H1 (cell line): Measurements from ENCODE around the gene SNAPC2. TPM values are rescaled to one million over a fixed set of nuclear protein-coding genes. Genes with fewer than 3 reads are reported as not detected.

Experiments
- CTCF ChIA-PET: fragments of 300-600 bp; sonication (Branson Sonifier 250); formaldehyde crosslinking; loops from one replicate; lab custom pipeline; 2021; ENCODE audit not compliant: partially characterized antibody; lab: Charles Lee
- POLR2A ChIA-PET: fragments of 300-600 bp; sonication (Branson Sonifier 250); formaldehyde crosslinking; loops from one replicate; lab custom pipeline; 2021; ENCODE audit warnings: inconsistent platforms; ENCODE audit not compliant: partially characterized antibody; lab: Charles Lee
- DNase-seq, 2 experiments: peaks; one replicate each; pipeline versions ENCODE4 v3.0.0 to v3.0.0-alpha.2; 2010 to 2022; ENCODE audit warnings: low spot score in 2 of 2, low read depth in 1 of 2, mixed read lengths in 1 of 2
- FAIRE-seq: peaks from 2 replicates; lab custom pipeline; 2011; peaks lifted over from hg19 to GRCh38; lab: Jason Lieb, UNC
- H2AFZ ChIP-seq: 2 replicates; pipeline ENCODE4 v1.8.1; 2012; ENCODE audit warnings: low read length, inconsistent platforms
- H2AK5ac ChIP-seq: 2 replicates; pipeline ENCODE4 v1.6.1; 2013; ENCODE audit warnings: low read depth, low read length
- H2BK120ac ChIP-seq: replicated peaks from 2 replicates; pipeline ENCODE3; 2013; ENCODE audit warnings: low read depth, low read length, inconsistent platforms
- H2BK12ac ChIP-seq: 2 replicates; pipeline ENCODE4 v1.6.1; 2013; ENCODE audit warnings: low read depth, low read length
- H2BK15ac ChIP-seq: 2 replicates; pipeline ENCODE4 v1.6.1; 2013; ENCODE audit warnings: low read length
- H2BK20ac ChIP-seq: 2 replicates; pipeline ENCODE4 v1.6.1; 2013; ENCODE audit warnings: low read length
- H2BK5ac ChIP-seq: 2 replicates; pipeline ENCODE4 v1.6.1; 2013; ENCODE audit warnings: low read depth, low read length
- H3K14ac ChIP-seq: 2 replicates; pipeline ENCODE4 v1.6.1; 2013; ENCODE audit warnings: inconsistent platforms; ENCODE audit not compliant: insufficient read length
- H3K18ac ChIP-seq: 2 replicates; pipeline ENCODE4 v1.6.1; 2013; ENCODE audit warnings: low read length; ENCODE audit errors: extremely low read depth
- H3K23ac ChIP-seq: 2 replicates; pipeline ENCODE4 v1.6.1; 2013; ENCODE audit warnings: inconsistent platforms; ENCODE audit not compliant: insufficient read length
- H3K23me2 ChIP-seq: 2 replicates; pipeline ENCODE4 v1.6.1; 2013; ENCODE audit warnings: low read depth, low read length
- H3K27ac ChIP-seq: 2 replicates; pipeline ENCODE4 v1.6.1; 2011; ENCODE audit warnings: low read depth, low read length, inconsistent platforms
- H3K27me3 ChIP-seq, 4 experiments: replicated peaks in 1 of 4; 1 replicate in 1 of 4; 2 replicates in 3 of 4; pipeline versions ENCODE4 v1.6.1 to v1.8.1; 2011 to 2013; ENCODE audit warnings: low read length in 3 of 4, mild to moderate bottlenecking in 3 of 4, inconsistent platforms in 2 of 4, mixed read lengths in 2 of 4, moderate library complexity in 1 of 4; ENCODE audit not compliant: control insufficient read depth in 3 of 4, insufficient read depth in 3 of 4; ENCODE audit errors: extremely low read depth in 1 of 4
- H3K36me3 ChIP-seq, 4 experiments: 2 replicates each; pipeline versions ENCODE4 v1.6.1 to v1.8.1; 2011 to 2013; ENCODE audit warnings: mild to moderate bottlenecking in 4 of 4, low read length in 3 of 4, moderate library complexity in 2 of 4, control low read depth in 1 of 4, inconsistent platforms in 1 of 4; ENCODE audit not compliant: insufficient read depth in 4 of 4, control insufficient read depth in 2 of 4
- H3K4ac ChIP-seq: replicated peaks from 2 replicates; pipeline ENCODE3; 2013; ENCODE audit warnings: low read length, low read depth, mixed read lengths, inconsistent platforms; ENCODE audit not compliant: insufficient read length
- H3K4me1 ChIP-seq, 4 experiments: replicated peaks in 1 of 4; 1 replicate in 1 of 4; 2 replicates in 3 of 4; pipeline versions ENCODE4 v1.6.1 to v1.8.1; 2011 to 2013; ENCODE audit warnings: low read length in 3 of 4, inconsistent platforms in 2 of 4, mixed read lengths in 1 of 4; ENCODE audit not compliant: insufficient read depth in 4 of 4, control insufficient read depth in 3 of 4
- H3K4me2 ChIP-seq, 2 experiments: 2 replicates each; pipeline versions ENCODE4 v1.6.1 to v1.8.1; 2011 to 2013; ENCODE audit warnings: low read depth in 2 of 2, low read length in 2 of 2, control low read depth in 1 of 2, inconsistent platforms in 1 of 2, mild to moderate bottlenecking in 1 of 2; ENCODE audit not compliant: insufficient read depth in 1 of 2
- H3K4me3 ChIP-seq, 4 experiments: fragments of 200-600, 300-600 bp in 1 of 4; sonication (generic), shearing (Covaris generic), sonication (Bioruptor Twin) in 1 of 4; 2 replicates each; pipeline versions ENCODE4 v1.5.1 to v1.8.1; 2011 to 2016; ENCODE audit warnings: low read length in 4 of 4, low read depth in 3 of 4, control low read depth in 2 of 4, inconsistent platforms in 2 of 4, mild to moderate bottlenecking in 2 of 4, mixed read lengths in 1 of 4, moderate library complexity in 1 of 4; ENCODE audit not compliant: insufficient read depth in 2 of 4; ENCODE audit errors: extremely low read depth in 1 of 4
- H3K56ac ChIP-seq: replicated peaks from 2 replicates; pipeline ENCODE3; 2013; ENCODE audit warnings: low read depth, mild to moderate bottlenecking, mixed read lengths, low read length, inconsistent platforms; ENCODE audit not compliant: insufficient read length
- H3K79me1 ChIP-seq: 2 replicates; pipeline ENCODE4 v1.6.1; 2013; ENCODE audit warnings: low read depth, low read length, control low read depth
- H3K79me2 ChIP-seq, 2 experiments: 2 replicates each; pipeline versions ENCODE4 v1.6.1 to v1.8.1; 2012 to 2013; ENCODE audit warnings: low read length in 2 of 2, mild to moderate bottlenecking in 2 of 2, inconsistent platforms in 1 of 2; ENCODE audit not compliant: insufficient read depth in 2 of 2, control insufficient read depth in 1 of 2
- H3K9ac ChIP-seq, 4 experiments: replicated peaks in 1 of 4; 1 replicate in 1 of 4; 2 replicates in 3 of 4; pipeline versions ENCODE4 v1.6.1 to v1.8.1; 2011 to 2013; ENCODE audit warnings: low read depth in 3 of 4, low read length in 3 of 4, control low read depth in 2 of 4, mild to moderate bottlenecking in 2 of 4, moderate library complexity in 2 of 4, inconsistent platforms in 1 of 4; ENCODE audit errors: extremely low read depth in 1 of 4
- H3K9me3 ChIP-seq, 2 experiments: 2 replicates each; pipeline versions ENCODE4 v1.6.1 to v1.8.1; 2012 to 2013; ENCODE audit warnings: mild to moderate bottlenecking in 2 of 2, moderate library complexity in 2 of 2, control low read depth in 1 of 2, inconsistent platforms in 1 of 2, low read depth in 1 of 2, low read length in 1 of 2, mixed read lengths in 1 of 2; ENCODE audit not compliant: insufficient read depth in 2 of 2
- H4K20me1 ChIP-seq, 2 experiments: replicated peaks in 1 of 2; 2 replicates each; pipeline versions ENCODE3 to v1.8.1; 2011 to 2013; ENCODE audit warnings: inconsistent platforms in 2 of 2, low read length in 2 of 2, mild to moderate bottlenecking in 1 of 2; ENCODE audit not compliant: insufficient read depth in 2 of 2, control insufficient read depth in 1 of 2
- H4K5ac ChIP-seq: 2 replicates; pipeline ENCODE4 v1.6.1; 2013; ENCODE audit warnings: low read length, low read depth, mixed read lengths, inconsistent platforms; ENCODE audit not compliant: insufficient read length
- H4K8ac ChIP-seq: 2 replicates; pipeline ENCODE4 v1.8.0; 2013; ENCODE audit warnings: mild to moderate bottlenecking, moderate library complexity, low read length, inconsistent platforms; ENCODE audit not compliant: insufficient read depth; ENCODE audit errors: extremely low read depth
- H4K91ac ChIP-seq: replicated peaks from 2 replicates; pipeline ENCODE3; 2013; ENCODE audit warnings: low read length, mixed read lengths, inconsistent platforms; ENCODE audit not compliant: insufficient read length
- CBX5 ChIP-seq: fragments of 300-800, 300-1000 bp; sonication (generic); IDR thresholded peaks from 2 replicates; pipeline ENCODE4 v1.7.1; 2016; ENCODE audit warnings: antibody characterized with exemption, low read length, low read depth
- CHD2 ChIP-seq: IDR thresholded peaks from 2 replicates; pipeline ENCODE4 v1.6.1; 2012; ENCODE audit warnings: low read length, improper control_type of control experiment
- CTBP2 ChIP-seq: IDR thresholded peaks from 2 replicates; pipeline ENCODE4 v1.7.0; 2011; ENCODE audit warnings: borderline replicate concordance, mild to moderate bottlenecking, moderate library complexity, mixed read lengths, low read length; ENCODE audit not compliant: insufficient read depth, insufficient read length
- FOSL1 ChIP-seq: IDR thresholded peaks from 2 replicates; pipeline ENCODE4 v1.6.1; 2011; ENCODE audit warnings: mild to moderate bottlenecking, low read depth, low read length, moderate library complexity; ENCODE audit not compliant: insufficient read depth
- WGBS, 2 experiments: shearing (Covaris generic) in 1 of 2; methylation state at CpG; one replicate each; pipeline versions ENCODE4 v1.1.6 to v1.1.7; 2013 to 2015; ENCODE audit warnings: low lambda C conversion rate in 2 of 2, mixed read lengths in 2 of 2, inconsistent platforms in 1 of 2, low coverage in 1 of 2, missing lambda C conversion rate in 1 of 2; ENCODE audit not compliant: insufficient replicate concordance in 2 of 2, insufficient coverage in 1 of 2, insufficient read length in 1 of 2; ENCODE audit errors: extremely low coverage in 1 of 2, missing lambda C conversion rate in 1 of 2; 5-methylcytosine and 5-hydroxymethylcytosine counted together
- polyA plus RNA-seq, 7 experiments: library from polyadenylated mRNA; depleted of rRNA in 3 of 7; stranded (reverse) in 5 of 7; unstranded in 2 of 7; fragments of >200 nt in 5 of 7; fragments of 200-250 nt in 2 of 7; gene quantifications; 1 replicate in 5 of 7; 2 replicates in 1 of 7; 4 replicates in 1 of 7; pipeline versions ENCODE4 v1.2.1 to v1.2.3, GENCODE V29; 2011 to 2013; ENCODE audit warnings: missing spikeins in 2 of 7, mixed read lengths in 2 of 7
- total RNA-seq: library from RNA; stranded (reverse); fragmentation: NEBNext Ultra II Directional; extraction: Animal tissue kit (Norgen Biotek cat#: 25700); gene quantifications from 2 replicates; pipeline ENCODE4 v1.2.1, GENCODE V29; 2021

SNAPC2 gene
- total and polyA plus RNA-seq, 2 of the 8 experiments (the other 6 are each of a cell fraction or from before 2014, with no cell fraction given) = 18.2 to 20.3 TPM

- peaks cover 0 to 3% of the 10 kb centered on the region in 2 experiments; a peak in 1 of 4 replicates for H3K79me2 ChIP-seq
- no peaks in the 10 kb centered on the region for H3K27me3 ChIP-seq
- no peak for TF ChIP-seq CHD2
- TF ChIP-seq FOSL1 = no peak
- no peak for TF ChIP-seq CBX5
- no peak for TF ChIP-seq CTBP2
- TF ChIP-seq, all 59 proteins: peak for 0
- Histone ChIP-seq H2BK15ac (no peak overlapping the region), H3K4me2 (no peak overlapping the region), H3K9ac (no peak overlapping the region), H2AK5ac (no peak overlapping the region), H2BK5ac (no peak overlapping the region), H3K18ac (no peak overlapping the region), H3K36me3 (peaks cover 33 to 74% (median 62%) of the 10 kb centered on the region in 4 experiments), H2BK120ac (no peak overlapping the region), H4K91ac (no peak overlapping the region), H4K20me1 (peaks cover 5 to 16% of the 10 kb centered on the region in 2 experiments), H3K23ac (no peak overlapping the region), H3K56ac (no peak overlapping the region), H2BK20ac (no peak overlapping the region), H3K4me1 (peaks cover 0 to 10% (median 9%) of the 10 kb centered on the region in 4 experiments; a peak in 6 of 7 replicates), H3K4me3 (no peak overlapping the region), H2BK12ac (no peak overlapping the region), H4K5ac (no peak overlapping the region), H3K9me3 (no peaks in the 10 kb centered on the region), H3K23me2 (no peaks in the 10 kb centered on the region), H2AFZ (no peak overlapping the region), H3K79me1 (no peaks in the 10 kb centered on the region; the same call in none of the 2 replicates), H3K4ac (no peak overlapping the region), H4K8ac (no peak overlapping the region), H3K27ac (no peak overlapping the region), H3K14ac (no peak overlapping the region)
- 93% methylated on average over 9 of the region's 12 CpGs; no CpG with 5 or more reads in 1 of the 2 experiments for WGBS, 2 experiments
- ChIA-PET CTCF (interaction anchor here (0.8 to 1.4 kb wide), 2 partner anchors 33 to 36 kb away, joined by 3 to 5 read pairs; no protein-coding TSS in a partner anchor), POLR2A (interaction anchor here (1.7 kb wide), 1 partner anchor 22 kb away, joined by 8 read pairs; the partner anchor contains the start of gene TIMM44)
- DNase-seq = no peak
- no peak for FAIRE-seq
Observed at GRCh38 chr19:7965259-7965841, 45.2 kb downstream of the SNAPC2 start.
